Measurements from ENCODE around the gene C3orf70. TPM values are rescaled to one million over a fixed set of nuclear protein-coding genes. Genes with fewer than 3 reads are reported as not detected.

The C3orf70 gene
- total RNA-seq, 1 donor from 2014 or later: 0.64 TPM

- no peak for ATAC-seq
These were observed 103.2 kb downstream of the C3orf70 start for GRCh38 chr3:185049710-185050109.

DNA sequence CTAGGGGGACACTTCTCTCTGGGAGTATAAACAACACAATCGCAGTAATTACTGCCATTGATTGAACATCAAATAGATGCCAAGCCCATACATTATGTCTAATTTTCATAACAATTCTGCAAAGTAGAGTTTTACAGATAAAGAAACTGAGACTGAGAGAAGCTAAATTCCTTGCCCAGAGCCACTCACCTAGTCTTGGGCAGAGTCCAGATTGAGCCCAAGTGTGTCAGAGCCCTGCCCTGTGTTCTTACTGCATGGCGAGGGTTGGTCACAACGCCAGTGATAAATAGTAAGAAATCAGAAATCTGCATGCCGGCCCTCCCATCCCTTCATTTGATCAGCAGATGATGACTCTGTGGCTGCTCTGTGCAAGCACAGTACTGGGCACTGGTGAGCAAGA lies 106.3 kb downstream of the C3orf70 start:
- ATAC-seq: no peak

DNA sequence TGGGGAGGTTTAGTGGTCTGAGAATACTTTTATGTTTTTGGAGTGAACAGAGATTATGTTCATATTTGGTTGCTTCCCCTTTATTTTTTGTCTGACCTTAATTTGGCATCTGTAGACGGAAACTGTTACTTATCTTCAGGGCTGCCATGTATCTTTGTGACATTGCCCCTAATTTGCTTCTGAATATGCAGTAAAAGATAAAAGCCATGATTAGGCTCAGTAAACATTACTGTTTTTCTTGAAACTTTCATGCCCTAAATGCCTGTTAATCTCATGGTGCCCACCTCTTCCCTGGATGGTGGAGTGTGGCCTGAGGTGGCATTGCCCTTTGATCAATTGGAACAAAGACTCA lies 106.7 kb downstream of the C3orf70 start:
- no peak for ATAC-seq

GRCh38 chr3:185042312-185043050 lies 110.4 kb downstream of the C3orf70 start:
- no peak for ATAC-seq

DNA sequence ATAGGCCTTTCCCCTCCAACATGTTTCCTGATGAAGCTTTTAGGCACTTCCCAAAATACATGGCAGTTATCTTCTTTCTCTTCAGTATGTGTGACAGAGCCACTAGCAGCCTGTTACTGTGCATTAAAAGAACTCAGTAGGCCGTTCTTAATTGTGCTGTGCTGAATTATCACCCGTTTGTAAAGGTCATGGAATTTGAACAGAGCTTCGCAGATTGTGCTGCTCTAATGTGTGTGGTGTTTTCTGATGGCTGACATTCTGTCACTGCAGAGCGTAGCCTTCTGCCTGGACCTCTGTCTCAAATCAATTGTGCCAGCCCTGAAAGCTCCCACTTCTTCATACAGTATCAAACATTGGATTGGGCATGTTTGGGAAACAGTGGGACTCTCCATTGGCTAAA lies 111.3 kb downstream of the C3orf70 start:
- no peak for ATAC-seq

GRCh38 chr3:185040425-185040824 lies 112.4 kb downstream of the C3orf70 start:
- ATAC-seq: no peak

DNA sequence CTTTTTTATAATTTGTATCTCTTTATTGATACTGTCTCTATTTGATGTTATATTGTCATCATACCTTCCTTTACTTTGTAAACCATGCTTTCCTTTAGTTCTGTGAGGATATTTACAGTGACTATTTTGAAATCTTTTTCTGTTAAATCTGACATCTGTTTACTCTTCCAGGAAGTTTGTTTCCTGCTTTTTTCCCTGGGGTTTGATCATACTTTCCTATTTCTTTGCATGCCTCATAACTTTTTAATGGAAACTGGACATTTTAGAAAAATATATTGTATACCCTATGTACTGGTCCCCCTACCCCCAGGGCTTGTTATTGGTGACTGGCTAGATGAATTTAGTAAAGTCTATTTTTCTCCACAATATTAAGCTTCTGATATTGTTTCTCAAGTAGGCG lies 115.1 kb downstream of the C3orf70 start:
- ATAC-seq: no peak

DNA sequence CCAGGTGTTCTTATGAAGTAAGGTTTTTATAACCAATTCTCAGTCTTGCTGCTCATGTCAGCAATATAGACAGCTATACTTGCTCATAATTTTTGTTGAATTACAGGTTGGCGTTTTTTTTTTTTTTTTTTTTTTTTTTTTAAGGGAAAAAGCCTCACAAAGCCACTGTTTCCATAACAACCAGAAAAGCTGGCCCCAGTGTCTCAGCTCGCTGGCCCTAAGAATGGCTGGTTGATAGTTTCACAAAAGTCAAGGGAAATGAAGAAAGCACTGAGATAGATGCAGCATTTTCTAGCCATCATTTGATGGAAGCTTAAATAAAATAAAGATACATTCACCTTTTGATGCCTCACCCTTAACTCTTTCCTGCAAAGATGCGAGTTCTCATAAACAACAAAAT lies 121.9 kb downstream of the C3orf70 start:
- no peak for ATAC-seq

- ATAC-seq: no peak
These were observed 122.5 kb downstream of the C3orf70 start for GRCh38 chr3:185030399-185030798.

DNA sequence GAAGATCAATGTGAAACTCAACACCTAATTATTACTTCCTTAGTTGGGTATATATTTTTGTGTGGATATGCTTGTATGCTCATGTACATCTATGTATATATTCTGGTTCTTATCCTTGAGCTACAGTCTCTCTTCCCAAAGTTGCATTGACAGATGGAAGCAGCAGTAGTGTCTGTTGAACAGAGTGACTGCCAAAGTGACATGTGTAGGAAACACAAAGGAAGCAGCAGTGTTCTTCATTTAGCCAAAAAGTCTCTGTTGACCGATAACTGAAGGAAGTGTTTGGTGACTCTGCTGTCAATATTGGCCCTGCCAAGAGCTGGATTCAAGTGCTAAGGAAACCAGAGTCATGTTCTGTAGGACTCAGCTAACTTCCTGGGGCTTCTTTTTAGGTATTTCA lies 123.8 kb downstream of the C3orf70 start:
- no peak for ATAC-seq

DNA sequence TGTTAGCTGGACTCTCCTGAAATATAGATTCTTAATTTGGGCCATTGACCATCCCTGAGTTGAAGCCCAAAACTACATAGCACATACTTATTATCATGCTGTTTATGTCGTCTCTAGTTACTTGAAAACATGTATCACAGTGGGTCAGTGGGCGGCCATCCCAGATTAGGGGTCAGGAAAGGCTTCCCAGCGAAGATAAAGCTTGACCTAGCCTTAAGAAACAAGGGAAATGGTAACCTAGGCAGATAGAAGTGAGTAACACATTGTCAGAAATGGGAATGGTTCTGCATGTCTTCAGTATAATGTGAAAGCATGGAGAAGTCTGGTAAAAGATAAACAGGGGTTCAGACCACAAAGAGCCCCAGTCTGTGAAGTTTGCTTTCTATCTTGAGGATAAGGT lies 124.7 kb downstream of the C3orf70 start:
- no peak for ATAC-seq

Other genes with a start within 250 kb of the C3orf70 start
- gene EHHADH, start 101.0 kb upstream of the C3orf70 start, total RNA-seq: 10.6 TPM
- 22.0 TPM for gene MAP3K13, start 210.1 kb upstream of the C3orf70 start, total RNA-seq